Suprapubic skin (tissue), 4 donors: ENCODE data around the gene IQSEC3. TPM values are rescaled to one million over a fixed set of nuclear protein-coding genes. Genes with fewer than 3 reads are reported as not detected.
"Not testable (repeated sequence)": the region's sequence is repeated elsewhere in the genome, so short reads cannot be mapped to it uniquely, and the experiment has no call there.

ENCODE experiments used
- DNase-seq, 2 donors: peaks; one replicate each; pipeline ENCODE4 v3.0.0-alpha.2; 2019; ENCODE audit warnings: low spot score in 2 of 2
- H3K27ac ChIP-seq: fragments of 200-600 bp; sonication (generic); one replicate; pipeline ENCODE4 v1.5.1; 2019
- H3K27me3 ChIP-seq: fragments of 200-600 bp; sonication (generic); one replicate; pipeline ENCODE4 v1.5.1; 2019
- H3K36me3 ChIP-seq: fragments of 200-600 bp; sonication (generic); one replicate; pipeline ENCODE4 v1.5.1; 2019
- H3K4me1 ChIP-seq: fragments of 200-600 bp; sonication (generic); one replicate; pipeline ENCODE4 v1.5.1; 2019
- H3K4me3 ChIP-seq: fragments of 200-600 bp; sonication (generic); one replicate; pipeline ENCODE4 v1.5.1; 2019; ENCODE audit warnings: mild to moderate bottlenecking
- H3K9me3 ChIP-seq: fragments of 200-600 bp; sonication (generic); one replicate; pipeline ENCODE4 v1.5.1; 2019
- CTCF ChIP-seq, 2 donors: fragments of 200-600 bp in 1 of 2; fragments of 450-650 bp in 1 of 2; sonication (generic) in 1 of 2; IDR thresholded peaks; one replicate each; pipeline ENCODE4 v1.5.1; 2016 to 2019; ENCODE audit warnings: antibody characterized with exemption in 2 of 2, mild to moderate bottlenecking in 1 of 2, moderate library complexity in 1 of 2
- EP300 ChIP-seq: sonication (generic); formaldehyde crosslinking; IDR thresholded peaks from one replicate; pipeline ENCODE4 v1.6.1; 2017; ENCODE audit warnings: antibody characterized with exemption
- POLR2A ChIP-seq, 2 donors: fragments of 450-650 bp; IDR thresholded peaks; one replicate each; pipeline ENCODE4 v1.6.1; 2017; ENCODE audit warnings: antibody characterized with exemption in 2 of 2, mild to moderate bottlenecking in 2 of 2, moderate library complexity in 2 of 2
- POLR2AphosphoS5 ChIP-seq, 3 donors: sonication (generic); formaldehyde crosslinking; IDR thresholded peaks; one replicate each; pipeline ENCODE4 v1.6.1; 2017; ENCODE audit warnings: antibody characterized with exemption in 3 of 3
- WGBS: methylation state at CpG from one replicate; pipeline ENCODE4 v1.1.5; 2018; 5-methylcytosine and 5-hydroxymethylcytosine counted together
- total RNA-seq, 4 donors: library from RNA; depleted of rRNA; stranded (reverse); fragments of >200 nt; gene quantifications; one replicate each; pipeline ENCODE4 v1.1.0, GENCODE V29; 2016

The IQSEC3 gene
- total RNA-seq, 4 donors from 2014 or later, result 0.18 to 0.21 TPM; not detected in 2

- Histone ChIP-seq H3K9me3 (no peaks in the 10 kb centered on the region), H3K36me3 (no peaks in the 10 kb centered on the region), H3K4me3 (no peak overlapping the region), H3K4me1 (no peaks in the 10 kb centered on the region), H3K27me3 (peaks cover 9% of the 10 kb centered on the region), H3K27ac (no peak overlapping the region)
- no peak for DNase-seq
- TF ChIP-seq POLR2A (IDR thresholded peaks at IDR 0.05), result no peak
- TF ChIP-seq EP300, result no peak
- no peak for TF ChIP-seq POLR2AphosphoS5 (IDR thresholded peaks at IDR 0.05)
- no peak for TF ChIP-seq CTCF (IDR thresholded peaks at IDR 0.05)
- WGBS, result 93% methylated on average over 3 of the region's 5 CpGs
Measured at GRCh38 chr12:130519-130918, 64.0 kb downstream of the IQSEC3 start.

GRCh38 chr12:131008-131407 lies 64.4 kb downstream of the IQSEC3 start:
- no peak overlapping the region for H3K4me3 ChIP-seq
- H3K27ac ChIP-seq, result no peak overlapping the region
- peaks cover 4% of the 10 kb centered on the region for H3K27me3 ChIP-seq
- H3K9me3 ChIP-seq, result no peaks in the 10 kb centered on the region
- no peaks in the 10 kb centered on the region for H3K36me3 ChIP-seq
- WGBS, result 95% methylated on average over 12 of the region's 12 CpGs
- no peak for DNase-seq
- TF ChIP-seq CTCF (IDR thresholded peaks at IDR 0.05) (no peak), EP300 (no peak), POLR2A (IDR thresholded peaks at IDR 0.05) (no peak)
- H3K4me1 ChIP-seq, result no peaks in the 10 kb centered on the region

- DNase-seq, result no peak
- no peak for TF ChIP-seq EP300
- TF ChIP-seq POLR2A (IDR thresholded peaks at IDR 0.05), result no peak
- no peak for TF ChIP-seq POLR2AphosphoS5 (IDR thresholded peaks at IDR 0.05)
- no peak for TF ChIP-seq CTCF (IDR thresholded peaks at IDR 0.05)
- peaks cover 11% of the 10 kb centered on the region for H3K27me3 ChIP-seq
- H3K9me3 ChIP-seq, result no peaks in the 10 kb centered on the region
- H3K4me3 ChIP-seq, result no peak overlapping the region
- WGBS, result 69% methylated on average over 12 of the region's 12 CpGs
- H3K4me1 ChIP-seq, result no peaks in the 10 kb centered on the region
- no peaks in the 10 kb centered on the region for H3K36me3 ChIP-seq
- no peak overlapping the region for H3K27ac ChIP-seq
Measured at GRCh38 chr12:131732-132495, 65.3 kb downstream of the IQSEC3 start.

- H3K27ac ChIP-seq, DNase-seq, H3K9me3 ChIP-seq, H3K4me1 ChIP-seq, H3K36me3 ChIP-seq, H3K4me3 ChIP-seq: not testable (repeated sequence)
- 82% methylated on average over 7 of the region's 7 CpGs for WGBS
- H3K27me3 ChIP-seq, result peaks cover 27% of the 10 kb centered on the region
Measured at GRCh38 chr12:133616-134232, 67.2 kb downstream of the IQSEC3 start.

- Histone ChIP-seq H3K36me3 (no peaks in the 10 kb centered on the region), H3K4me3 (no peak overlapping the region), H3K4me1 (peaks cover 11% of the 10 kb centered on the region), H3K27ac (no peak overlapping the region), H3K9me3 (no peaks in the 10 kb centered on the region), H3K27me3 (peaks cover 37% of the 10 kb centered on the region)
- no peak for TF ChIP-seq CTCF (IDR thresholded peaks at IDR 0.05)
- no peak for TF ChIP-seq POLR2A (IDR thresholded peaks at IDR 0.05)
- no peak for TF ChIP-seq EP300
- no peak for TF ChIP-seq POLR2AphosphoS5 (IDR thresholded peaks at IDR 0.05)
- DNase-seq, result no peak
- WGBS, result 68% methylated on average over 2 of the region's 2 CpGs
Measured at GRCh38 chr12:135138-135537, 68.6 kb downstream of the IQSEC3 start.
